Psoas muscle (tissue), 8 donors: Measurements from ENCODE around the gene ARHGAP24. TPM values are rescaled to one million over a fixed set of nuclear protein-coding genes. Genes with fewer than 3 reads are reported as not detected.

ENCODE experiments used
- ATAC-seq, 4 donors: fragments of 200-7000 bp; cut with Tn5 transposase; one replicate each; pipeline ENCODE4 v1.9.1; 2020; ENCODE audit warnings: moderate library complexity in 3 of 4, mild to moderate bottlenecking in 2 of 4
- DNase-seq, 2 donors: peaks; one replicate each; pipeline ENCODE4 v3.0.0-alpha.2; 2020
- H3K27ac ChIP-seq: fragments of 200-600 bp; one replicate; pipeline ENCODE4 v1.8.0; 2022
- H3K27me3 ChIP-seq, 3 donors: fragments of 200-600 bp in 1 of 3; one replicate each; pipeline versions ENCODE4 v1.6.1 to v1.8.0; 2013 to 2022; ENCODE audit warnings: low read length in 2 of 3, mild to moderate bottlenecking in 2 of 3, moderate library complexity in 1 of 3; ENCODE audit not compliant: insufficient read depth in 3 of 3
- H3K36me3 ChIP-seq, 2 donors: fragments of 200-600 bp in 1 of 2; one replicate each; pipeline versions ENCODE4 v1.6.1 to v1.8.0; 2013 to 2022; ENCODE audit warnings: low read depth in 1 of 2, mild to moderate bottlenecking in 1 of 2, moderate library complexity in 1 of 2; ENCODE audit not compliant: insufficient read depth in 1 of 2
- H3K4me1 ChIP-seq: fragments of 200-600 bp; one replicate; pipeline ENCODE4 v1.8.0; 2022
- H3K4me3 ChIP-seq: fragments of 200-600 bp; one replicate; pipeline ENCODE4 v1.8.0; 2022; ENCODE audit warnings: mild to moderate bottlenecking
- H3K9me3 ChIP-seq: fragments of 200-600 bp; one replicate; pipeline ENCODE4 v1.8.0; 2022
- CTCF ChIP-seq: fragments of 200-600 bp; IDR thresholded peaks from one replicate; pipeline ENCODE4 v1.8.0; 2022; ENCODE audit warnings: antibody characterized with exemption
- WGBS, 3 donors: extraction: QIAGEN DNeasy Blood & Tissue Kit; methylation state at CpG; one replicate each; pipeline versions ENCODE4 v1.1.6 to v1.1.7; 2013; 5-methylcytosine and 5-hydroxymethylcytosine counted together
- intact Hi-C, 2 donors: fragments of 100-400 bp; cut with DNase I; formaldehyde crosslinking; loops; one replicate each; pipeline versions ENCODE4 v1.11.0 to v1.14.2; 2022
- polyA plus RNA-seq, 3 donors: library from polyadenylated mRNA; stranded (reverse); fragments of 200-250 nt; gene quantifications; one replicate each; pipeline ENCODE4 v1.2.3, GENCODE V29; 2013
- total RNA-seq, 4 donors: library from RNA; stranded (reverse); fragmentation: NEBNext Ultra II Directional in 2 of 4; extraction: Animal tissue kit (Norgen Biotek cat#: 25700) in 2 of 4; gene quantifications; one replicate each; pipeline versions ENCODE4 v1.2.1 to v1.2.4, GENCODE V29; 2021 to 2023
- donor health status: healthy with polysubstance abuse.
- donor health status: DM: no; HTN: no; CAD: no; lungs with moderate emphysema.
- donor health status: Bipolar disorder and iron deficiency.
- donor health status: healthy.
- donor health status: DM: yes; HTN: yes; CAD: no.
- donor health status: DM: no; HTN: no; CAD: no.
- donor health status: DM: no; HTN: no; CAD: no.
- donor health status: DM: yes; HTN: yes; CAD: no.

ARHGAP24 gene
- total and polyA plus RNA-seq, 7 donors, result 2.3 to 25.7 (median 4.6) TPM

- Histone ChIP-seq H3K4me3 (no peak overlapping the region), H3K27ac (no peak overlapping the region), H3K36me3 (no peaks in the 10 kb centered on the region), H3K27me3 (no peaks in the 10 kb centered on the region), H3K4me1 (no peaks in the 10 kb centered on the region), H3K9me3 (no peaks in the 10 kb centered on the region)
- DNase-seq, result peak in 1 of 2 donors; percentile 18
- ATAC-seq, result no peak
- 34 to 55% (median 35%) methylated on average over 5 of the region's 5 CpGs for WGBS, 3 donors
- no peak for TF ChIP-seq CTCF
- intact Hi-C loops, result loop anchor here (10.0 kb wide), 2 partner anchors 267 to 647 kb away; partner anchors contain the start of gene ARHGAP24 (in 1 of the 2)
These were observed 267.1 kb downstream of the ARHGAP24 start for GRCh38 chr4:85741921-85742591.

- DNase-seq, result no peak
- ATAC-seq, result no peak
- TF ChIP-seq CTCF, result no peak
- no peaks in the 10 kb centered on the region for H3K27me3 ChIP-seq
- H3K36me3 ChIP-seq, result no peaks in the 10 kb centered on the region
- H3K27ac ChIP-seq, result no peak overlapping the region
- no peaks in the 10 kb centered on the region for H3K4me1 ChIP-seq
- 74 to 88% (median 77%) methylated on average over 6 of the region's 6 CpGs for WGBS, 3 donors
- intact Hi-C loops, result loop anchor here (5.0 to 10.0 kb wide), 3 partner anchors 270 to 650 kb away; partner anchors contain the start of gene ARHGAP24 (in 1 of the 2)
- no peaks in the 10 kb centered on the region for H3K9me3 ChIP-seq
- no peak overlapping the region for H3K4me3 ChIP-seq
These were observed 270.0 kb downstream of the ARHGAP24 start for GRCh38 chr4:85744950-85745349.

- ATAC-seq, result no peak
- Histone ChIP-seq H3K36me3 (no peaks in the 10 kb centered on the region), H3K4me3 (no peak overlapping the region), H3K9me3 (no peaks in the 10 kb centered on the region), H3K27ac (no peak overlapping the region), H3K4me1 (no peaks in the 10 kb centered on the region), H3K27me3 (no peaks in the 10 kb centered on the region)
- no peak for DNase-seq
- intact Hi-C loops, result loop anchor here (5.0 to 10.0 kb wide), 3 partner anchors 271 to 651 kb away; partner anchors contain the start of gene ARHGAP24 (in 1 of the 2)
- 72 to 76% (median 72%) methylated on average over 3 of the region's 3 CpGs for WGBS, 3 donors
- no peak for TF ChIP-seq CTCF
These were observed 271.0 kb downstream of the ARHGAP24 start for GRCh38 chr4:85745939-85746338.

- ATAC-seq (peak; percentile 61 to 76 (median 72)), DNase-seq (no peak)
- no peaks in the 10 kb centered on the region for H3K9me3 ChIP-seq
- no peaks in the 10 kb centered on the region for H3K27me3 ChIP-seq
- H3K36me3 ChIP-seq, result no peaks in the 10 kb centered on the region
- no peak overlapping the region for H3K27ac ChIP-seq
- H3K4me3 ChIP-seq, result no peak overlapping the region
- 38 to 44% (median 38%) methylated on average over 3 of the region's 3 CpGs for WGBS, 3 donors
- intact Hi-C loops, result loop anchor here (2.0 to 10.0 kb wide), 5 partner anchors 273 to 665 kb away; partner anchors contain the start of gene ARHGAP24 (in 1 of the 2)
- no peaks in the 10 kb centered on the region for H3K4me1 ChIP-seq
- TF ChIP-seq CTCF, result peak; percentile 76
These were observed 273.0 kb downstream of the ARHGAP24 start for GRCh38 chr4:85747882-85748491.
